ENCODE measurements around the gene ASB13.

Gene ASB13

DNA sequence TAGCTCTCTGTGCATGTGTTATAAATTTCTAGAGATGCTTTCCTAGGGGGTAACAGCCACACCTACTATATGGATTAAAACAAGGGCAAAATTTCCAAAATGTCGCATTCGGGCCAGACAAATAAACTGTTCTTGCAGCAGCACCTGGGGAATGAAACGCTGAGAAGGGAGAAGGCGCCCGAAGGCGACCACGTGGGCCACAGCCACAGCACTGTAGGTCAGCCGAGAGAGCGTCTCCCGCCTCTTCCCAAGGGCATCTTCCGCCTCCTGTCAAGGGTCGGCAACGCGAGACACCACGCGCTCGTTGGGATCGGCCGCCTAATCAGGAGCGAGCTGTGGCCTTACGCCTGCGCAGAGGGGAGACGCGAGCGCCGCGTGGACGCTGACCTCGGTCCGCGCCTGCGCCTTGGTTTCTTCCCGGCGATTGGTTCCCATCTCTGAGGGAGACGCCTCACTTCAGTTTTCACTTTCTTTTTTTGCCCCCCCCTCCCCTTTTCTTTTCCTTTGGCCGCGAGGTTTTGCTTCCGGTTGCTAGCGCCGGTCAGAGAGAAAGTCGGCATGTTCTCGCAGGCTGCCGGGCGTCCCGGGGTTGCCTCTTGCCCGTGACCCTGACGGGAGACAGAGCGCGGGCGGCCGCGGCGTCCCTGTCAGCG, 18.0 kb upstream of the ASB13 start, which contains the start of gene TASOR2:
Gene TASOR2, plus strand, starts transcription at position 521 of the 653 bp plus-strand sequence. CDS start 35,805 bp downstream, outside the sequence.
- peak; percentile 96 for DNase-seq (ENCODE audit: low spot score)
- TF ChIP-seq, protein P1, sequence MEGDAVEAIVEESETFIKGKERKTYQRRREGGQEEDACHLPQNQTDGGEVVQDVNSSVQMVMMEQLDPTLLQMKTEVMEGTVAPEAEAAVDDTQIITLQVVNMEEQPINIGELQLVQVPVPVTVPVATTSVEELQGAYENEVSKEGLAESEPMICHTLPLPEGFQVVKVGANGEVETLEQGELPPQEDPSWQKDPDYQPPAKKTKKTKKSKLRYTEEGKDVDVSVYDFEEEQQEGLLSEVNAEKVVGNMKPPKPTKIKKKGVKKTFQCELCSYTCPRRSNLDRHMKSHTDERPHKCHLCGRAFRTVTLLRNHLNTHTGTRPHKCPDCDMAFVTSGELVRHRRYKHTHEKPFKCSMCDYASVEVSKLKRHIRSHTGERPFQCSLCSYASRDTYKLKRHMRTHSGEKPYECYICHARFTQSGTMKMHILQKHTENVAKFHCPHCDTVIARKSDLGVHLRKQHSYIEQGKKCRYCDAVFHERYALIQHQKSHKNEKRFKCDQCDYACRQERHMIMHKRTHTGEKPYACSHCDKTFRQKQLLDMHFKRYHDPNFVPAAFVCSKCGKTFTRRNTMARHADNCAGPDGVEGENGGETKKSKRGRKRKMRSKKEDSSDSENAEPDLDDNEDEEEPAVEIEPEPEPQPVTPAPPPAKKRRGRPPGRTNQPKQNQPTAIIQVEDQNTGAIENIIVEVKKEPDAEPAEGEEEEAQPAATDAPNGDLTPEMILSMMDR (IDR thresholded peaks at IDR 0.05; ENCODE audit: extremely low read depth, missing control alignments) = no peak

DNA sequence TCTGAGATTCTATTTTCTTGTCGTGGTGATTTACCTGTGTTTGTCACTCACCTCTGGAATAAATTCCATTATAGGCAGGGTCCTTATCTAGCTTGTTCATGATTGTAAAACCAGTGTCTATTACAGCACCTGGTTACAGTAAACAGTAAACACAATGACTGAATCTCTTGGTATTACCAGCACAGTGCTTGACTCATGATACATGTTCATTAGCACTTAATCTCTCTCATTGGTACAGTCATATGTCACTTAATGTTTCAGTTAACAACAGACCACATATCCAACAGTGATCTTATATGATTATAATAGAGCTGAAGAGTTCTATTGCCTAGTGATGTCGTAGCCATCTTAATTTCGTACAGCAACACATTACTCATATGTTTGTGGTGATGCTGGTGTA, 16.7 kb upstream of the ASB13 start:
- TF ChIP-seq, protein P1 (IDR thresholded peaks at IDR 0.05; ENCODE audit: extremely low read depth, missing control alignments) = no peak
- DNase-seq (ENCODE audit: low spot score) = no peak

DNA sequence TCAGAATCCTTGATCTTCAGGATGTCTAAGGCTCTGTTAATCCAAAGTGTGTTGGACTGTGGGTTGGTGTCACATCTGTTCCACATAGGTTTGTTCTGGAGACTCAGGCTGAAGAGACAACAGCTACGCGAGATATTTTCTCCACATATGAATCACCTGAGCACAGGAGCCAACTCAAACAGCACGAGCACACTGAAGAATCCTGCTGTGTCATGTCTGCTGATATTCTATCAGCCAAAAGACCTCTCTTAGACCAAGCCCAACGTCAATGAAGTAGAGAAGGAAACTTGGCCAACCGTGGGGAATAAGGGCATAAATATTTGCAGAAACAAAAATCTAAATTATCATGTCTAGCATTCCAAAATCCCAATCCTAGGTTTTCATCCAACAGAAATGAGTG, 15.5 kb upstream of the ASB13 start:
- TF ChIP-seq, protein P1 (IDR thresholded peaks at IDR 0.05; ENCODE audit: extremely low read depth, missing control alignments) = no peak
- DNase-seq (ENCODE audit: low spot score) = peak; percentile 2

DNA sequence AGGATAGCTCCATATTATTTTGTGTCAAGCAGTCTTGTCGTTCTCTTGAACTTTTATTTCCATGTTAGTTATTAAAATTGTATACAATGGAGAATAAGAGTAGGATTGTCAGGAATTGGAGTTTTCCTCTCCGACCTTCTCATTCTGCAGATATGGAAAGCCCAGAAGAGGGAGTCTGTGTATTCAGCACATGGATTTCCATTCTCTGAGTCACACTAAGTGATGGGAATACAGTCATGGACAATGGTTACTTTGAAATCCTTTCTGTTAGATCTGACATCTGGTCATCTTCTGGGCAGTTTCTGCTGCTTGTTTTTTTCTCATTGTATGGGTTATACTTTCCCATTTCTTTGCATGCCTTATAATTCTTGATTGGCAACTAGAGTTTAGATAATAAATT, 13.2 kb upstream of the ASB13 start:
- TF ChIP-seq, protein P1 (IDR thresholded peaks at IDR 0.05; ENCODE audit: extremely low read depth, missing control alignments) = no peak
- no peak for DNase-seq (ENCODE audit: low spot score)

DNA sequence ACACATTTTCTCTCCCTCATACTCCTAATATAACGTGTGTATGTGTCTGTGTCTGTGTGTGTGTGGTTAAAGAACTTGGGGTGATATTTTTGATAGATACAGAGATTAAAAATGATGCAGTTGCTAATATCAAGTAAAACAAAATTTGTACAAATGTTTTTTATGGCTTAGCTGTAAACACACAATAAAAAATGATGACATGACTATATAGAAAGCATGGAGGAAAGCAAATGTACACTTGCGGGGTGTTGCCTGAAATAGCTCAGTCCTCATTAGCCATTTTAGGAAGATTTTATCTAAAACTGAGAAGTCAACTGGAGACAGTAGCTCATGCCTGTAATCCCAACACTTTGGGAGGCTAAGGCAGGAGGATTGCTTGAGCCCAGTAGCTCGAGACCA, 12.6 kb upstream of the ASB13 start:
- TF ChIP-seq, protein P1 (IDR thresholded peaks at IDR 0.05; ENCODE audit: extremely low read depth, missing control alignments) = no peak
- DNase-seq (ENCODE audit: low spot score) = no peak

DNA sequence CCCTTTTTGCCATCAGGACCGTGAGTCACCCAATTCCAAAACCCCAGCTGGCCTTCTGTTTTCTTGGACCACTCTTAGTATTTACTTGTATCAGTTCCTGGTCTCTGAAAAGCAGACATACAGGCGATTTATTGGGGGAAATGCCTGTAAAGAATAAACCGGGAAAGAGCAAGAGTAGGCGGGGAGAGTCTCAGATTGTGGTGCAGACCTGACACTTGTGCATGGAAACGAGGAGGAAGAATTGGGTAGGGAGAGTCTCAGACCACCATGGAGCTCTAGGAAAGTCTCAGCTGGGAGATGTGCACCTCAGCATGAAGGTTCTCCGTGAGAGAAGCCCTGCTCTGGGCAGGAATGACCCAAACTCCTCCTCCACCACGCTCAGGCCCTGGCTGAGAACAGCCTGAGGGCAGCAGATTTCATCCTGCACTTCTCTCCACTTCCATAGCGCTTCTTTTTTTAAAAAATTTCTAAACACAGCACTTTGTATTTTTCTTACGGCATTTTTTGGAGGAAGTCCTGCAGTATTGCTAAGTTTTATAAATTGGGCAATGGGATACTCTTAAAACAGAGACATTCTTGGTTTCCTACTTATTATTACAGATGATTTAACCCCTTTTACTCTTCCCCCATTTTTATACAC, 12.1 kb upstream of the ASB13 start:
- DNase-seq (ENCODE audit: low spot score) = no peak
- TF ChIP-seq, protein P1 (IDR thresholded peaks at IDR 0.05; ENCODE audit: extremely low read depth, missing control alignments) = no peak

DNA sequence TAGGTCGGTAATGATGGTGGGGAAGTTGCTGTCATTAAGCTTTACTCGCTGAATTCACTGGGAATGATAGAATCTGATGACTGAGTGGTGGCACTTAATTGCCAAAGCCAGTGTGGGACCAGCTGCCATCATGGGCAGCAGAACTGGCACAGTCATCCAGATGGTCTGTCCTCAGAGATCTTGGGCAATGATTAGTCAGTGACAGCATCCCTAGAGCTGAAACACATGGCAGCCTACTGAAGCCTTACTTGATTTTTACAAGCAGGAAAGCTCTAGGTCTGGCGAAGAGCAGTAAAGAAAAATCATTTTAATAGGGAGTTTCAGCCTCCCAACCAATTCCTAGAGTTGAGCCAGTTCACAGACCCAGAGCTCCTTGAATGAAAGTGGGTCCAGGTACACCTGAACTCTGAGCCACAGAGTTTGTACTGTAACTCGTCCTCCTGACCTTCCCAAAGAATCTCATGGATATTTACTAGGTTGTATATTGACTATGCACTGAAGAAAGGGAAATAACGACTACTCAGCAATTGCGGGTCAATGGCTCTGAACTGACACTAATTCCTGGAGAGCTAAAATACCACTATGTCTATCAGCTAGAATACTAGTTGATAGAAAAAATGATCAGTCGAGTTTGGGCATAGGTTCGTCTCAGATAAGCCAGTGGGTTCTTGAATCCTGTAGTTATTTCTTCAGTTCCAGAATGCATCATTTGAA, 4.4 kb upstream of the ASB13 start:
- TF ChIP-seq, protein P1 (IDR thresholded peaks at IDR 0.05; ENCODE audit: extremely low read depth, missing control alignments) = no peak
- no peak for DNase-seq (ENCODE audit: low spot score)

All from GM20000 (cell line).